HepG2 (cell line): Measurements from ENCODE around the gene ZDHHC3. TPM values are rescaled to one million over a fixed set of nuclear protein-coding genes. Genes with fewer than 3 reads are reported as not detected.

Experiments used
- ATAC-seq: fragments of 200-7000 bp; cut with Tn5 transposase; 3 replicates; pipeline ENCODE4 v1.9.1; 2020; ENCODE audit warnings: mild to moderate bottlenecking, moderate library complexity
- BruUV-seq: library from RNA; stranded (reverse); fragments of 400-500 nt; replicated peaks from 2 replicates; lab custom pipeline; 2021; lab: Mats Ljungman, UMichigan
- CTCF ChIA-PET: fragments of 300-600 bp; formaldehyde crosslinking; extraction: SDS; loops from one replicate; lab custom pipeline; 2021; ENCODE audit warnings: low total read pairs, inconsistent platforms, low intra/inter-chr PET ratio; lab: Yijun Ruan, JAX
- POLR2A ChIA-PET: fragments of 350-600 bp; sonication (Branson Sonifier 250); formaldehyde crosslinking; loops from one replicate; lab custom pipeline; 2020; ENCODE audit warnings: antibody characterized with exemption, inconsistent platforms; lab: Yijun Ruan, JAX
- DNase-seq: peaks from one replicate; pipeline ENCODE4 v3.0.0-alpha.2; 2015; ENCODE audit warnings: low spot score
- FAIRE-seq: peaks from 3 replicates; lab custom pipeline; 2011; peaks lifted over from hg19 to GRCh38; lab: Jason Lieb, UNC
- H2AFZ ChIP-seq: one replicate; pipeline ENCODE4 v1.6.1; 2011; ENCODE audit warnings: low read length, inconsistent platforms
- H3K27ac ChIP-seq: fragments of 300-600 bp; 3 replicates; pipeline ENCODE4 v1.8.0; 2011; ENCODE audit warnings: mixed run types, mild to moderate bottlenecking, mixed read lengths, low read length, inconsistent platforms; ENCODE audit not compliant: insufficient read depth; ENCODE audit errors: extremely low read length
- H3K27me3 ChIP-seq, 2 experiments: fragments of 200-600 bp in 1 of 2; 2 replicates in 1 of 2; 3 replicates in 1 of 2; pipeline versions ENCODE4 v1.6.0 to v1.8.0; 2011; ENCODE audit warnings: low read length in 2 of 2, mild to moderate bottlenecking in 2 of 2, moderate library complexity in 2 of 2, inconsistent platforms in 1 of 2; ENCODE audit not compliant: insufficient read depth in 2 of 2, control insufficient read depth in 1 of 2
- H3K36me3 ChIP-seq, 2 experiments: fragments of 200-600 bp in 1 of 2; replicated peaks in 1 of 2; 2 replicates in 1 of 2; 3 replicates in 1 of 2; pipeline versions ENCODE4 v1.5.1 to v1.8.0; 2011; ENCODE audit warnings: low read length in 2 of 2, inconsistent platforms in 1 of 2; ENCODE audit not compliant: insufficient read depth in 2 of 2, control insufficient read depth in 1 of 2
- H3K4me1 ChIP-seq: 2 replicates; pipeline ENCODE4 v1.5.1; 2012; ENCODE audit warnings: low read length, inconsistent platforms; ENCODE audit not compliant: insufficient read depth
- H3K4me2 ChIP-seq: 2 replicates; pipeline ENCODE4 v1.6.0; 2011; ENCODE audit warnings: low read depth, low read length, inconsistent platforms
- H3K4me3 ChIP-seq, 3 experiments: fragments of 200-600 bp in 1 of 3; sonication (generic), shearing (Covaris generic) in 1 of 3; replicated peaks in 1 of 3; 2 replicates each; pipeline ENCODE4 v1.5.1; 2011 to 2016; ENCODE audit warnings: low read length in 3 of 3, inconsistent platforms in 2 of 3, low read depth in 2 of 3, mild to moderate bottlenecking in 2 of 3, control low read depth in 1 of 3, mixed read lengths in 1 of 3; ENCODE audit not compliant: insufficient read depth in 1 of 3
- H3K79me2 ChIP-seq: one replicate; pipeline ENCODE4 v1.6.1; 2011; ENCODE audit warnings: low read length, inconsistent platforms; ENCODE audit not compliant: insufficient read depth
- H3K9ac ChIP-seq: 2 replicates; pipeline ENCODE4 v1.6.0; 2011; ENCODE audit warnings: mild to moderate bottlenecking, low read depth, low read length, inconsistent platforms; ENCODE audit not compliant: insufficient read depth
- H3K9me3 ChIP-seq: 2 replicates; pipeline ENCODE4 v1.5.1; 2012; ENCODE audit warnings: mild to moderate bottlenecking, low read length
- H4K20me1 ChIP-seq: 2 replicates; pipeline ENCODE4 v1.6.0; 2011; ENCODE audit warnings: inconsistent platforms, mild to moderate bottlenecking, low read length, moderate library complexity; ENCODE audit not compliant: insufficient read depth
- BORCS8-MEF2B ChIP-seq: sonication (generic); formaldehyde crosslinking; IDR thresholded peaks from 2 replicates; pipeline ENCODE4 v1.8.0; 2022; ENCODE audit warnings: mild to moderate bottlenecking, missing genetic modification reagents
- DNMT3B ChIP-seq: conservative IDR thresholded peaks from 2 replicates; pipeline ENCODE4 v1.6.1; 2016; ENCODE audit warnings: missing biosample characterization, control low read depth
- FOXA3 ChIP-seq: IDR thresholded peaks from 2 replicates; pipeline ENCODE4 v1.6.1; 2016; ENCODE audit warnings: missing genetic modification reagents, missing compliant biosample characterization
- ISX ChIP-seq: sonication (generic); formaldehyde crosslinking; conservative IDR thresholded peaks from 2 replicates; pipeline ENCODE4 v1.5.0; 2020; ENCODE audit warnings: missing genetic modification reagents
- KMT2B ChIP-seq: IDR thresholded peaks from 2 replicates; pipeline ENCODE4 v1.6.1; 2016; ENCODE audit warnings: missing genetic modification reagents, missing compliant biosample characterization
- MTA1 ChIP-seq: sonication (generic); formaldehyde crosslinking; IDR thresholded peaks from 2 replicates; pipeline ENCODE4 v1.4.0; 2020; ENCODE audit warnings: missing genetic modification reagents, mild to moderate bottlenecking, borderline replicate concordance
- NFKBIZ ChIP-seq: IDR thresholded peaks from 2 replicates; pipeline ENCODE4 v1.6.1; 2018; ENCODE audit warnings: missing genetic modification reagents, missing compliant biosample characterization
- SIN3B ChIP-seq: fragments of 150-350 bp; IDR thresholded peaks from 2 replicates; pipeline ENCODE4 v1.6.1; 2014; ENCODE audit warnings: low read length
- ZKSCAN8 ChIP-seq: IDR thresholded peaks from 2 replicates; pipeline ENCODE4 v1.6.1; 2016; ENCODE audit warnings: borderline replicate concordance, missing genetic modification reagents, missing compliant biosample characterization
- ZNF350 ChIP-seq: sonication (generic); formaldehyde crosslinking; IDR thresholded peaks from 2 replicates; pipeline ENCODE4 v1.4.0; 2020; ENCODE audit warnings: mild to moderate bottlenecking, low read depth, missing genetic modification reagents, borderline replicate concordance
- ZNF564 ChIP-seq: sonication (generic); formaldehyde crosslinking; IDR thresholded peaks from 2 replicates; pipeline ENCODE4 v1.8.1; 2023; ENCODE audit warnings: mild to moderate bottlenecking, missing genetic modification reagents
- ZNF605 ChIP-seq: sonication (generic); formaldehyde crosslinking; IDR thresholded peaks from 2 replicates; pipeline ENCODE4 v1.8.0; 2022; ENCODE audit warnings: mild to moderate bottlenecking, missing genetic modification reagents
- ZNF672 ChIP-seq: sonication (generic); formaldehyde crosslinking; IDR thresholded peaks from 2 replicates; pipeline ENCODE4 v1.8.1; 2022; ENCODE audit warnings: missing genetic modification reagents
- ZSCAN25 ChIP-seq: sonication (generic); formaldehyde crosslinking; IDR thresholded peaks from 2 replicates; pipeline ENCODE4 v1.8.0; 2022; ENCODE audit warnings: mild to moderate bottlenecking, missing genetic modification reagents
- WGBS: methylation state at CpG from one replicate; pipeline ENCODE4 v1.1.6; 2017; ENCODE audit warnings: low lambda C conversion rate; 5-methylcytosine and 5-hydroxymethylcytosine counted together
- in situ Hi-C: cut with HindIII; loops from 2 replicates; pipeline ENCODE4 v1.10.0; 2017; ENCODE audit warnings: low pct_unique_long_range_greater_than_20kb; ENCODE audit not compliant: extremely low pct_ligation_motif_present
- intact Hi-C: fragments of 100-400 bp; cut with micrococcal nuclease; formaldehyde crosslinking; loops from one replicate; pipeline ENCODE4 v1.10.0; 2022; ENCODE audit not compliant: unreplicated experiment
- polyA plus RNA-seq, 8 experiments: library from polyadenylated mRNA; depleted of rRNA in 3 of 8; stranded (reverse) in 7 of 8; unstranded in 1 of 8; fragments of >200 nt; fragmentation: Illumina TruSeq in 4 of 8; extraction: Trizol in 4 of 8; gene quantifications; 2 replicates each; pipeline versions ENCODE4 v1.2.1 to v1.2.3, GENCODE V29; 2011 to 2016; ENCODE audit warnings: low read depth in 4 of 8, missing spikeins in 1 of 8, mixed read lengths in 1 of 8; ENCODE audit not compliant: insufficient read depth in 1 of 8
- total RNA-seq, 5 experiments: library from RNA; depleted of rRNA; stranded (reverse); fragments of >200 nt; fragmentation: Illumina TruSeq; extraction: Trizol; gene quantifications; 2 replicates each; pipeline ENCODE4 v1.2.3, GENCODE V29; 2016; ENCODE audit warnings: low read depth in 1 of 5
- TF ChIP-seq, protein P1 (sequence below): sonication (generic); formaldehyde crosslinking; IDR thresholded peaks from 2 replicates; pipeline ENCODE4 v1.4.0; 2020; ENCODE audit warnings: missing genetic modification reagents, borderline replicate concordance

The ZDHHC3 gene
- total and polyA plus RNA-seq, 2 of the 13 experiments (the other 11 are each of a cell fraction or from before 2014, with no cell fraction given), result 44.1 to 65.7 TPM

- POLR2A ChIA-PET, result no interaction called here
- FAIRE-seq (no peak), ATAC-seq (no peak), DNase-seq (no peak)
- intact Hi-C loops (no loop called here), in situ Hi-C loops (no loop called here)
- H3K4me2 ChIP-seq, result no peak overlapping the region
- no peak overlapping the region for H3K9ac ChIP-seq
- no peaks in the 10 kb centered on the region for H4K20me1 ChIP-seq
- TF ChIP-seq FOXA3 (CRISPR knock-in tag) (no peak), BORCS8-MEF2B (CRISPR knock-in tag) (no peak), NFKBIZ (CRISPR knock-in tag) (no peak), ZNF672 (CRISPR knock-in tag) (no peak), MTA1 (CRISPR knock-in tag) (no peak), ISX (CRISPR knock-in tag) (no peak), KMT2B (no peak), ZSCAN25 (CRISPR knock-in tag) (no peak), ZKSCAN8 (CRISPR knock-in tag) (no peak), ZNF350 (CRISPR knock-in tag) (no peak), DNMT3B (CRISPR knock-in tag) (no peak), ZNF605 (CRISPR knock-in tag) (no peak), SIN3B (no peak), ZNF564 (no peak)
- TF ChIP-seq, protein P1, sequence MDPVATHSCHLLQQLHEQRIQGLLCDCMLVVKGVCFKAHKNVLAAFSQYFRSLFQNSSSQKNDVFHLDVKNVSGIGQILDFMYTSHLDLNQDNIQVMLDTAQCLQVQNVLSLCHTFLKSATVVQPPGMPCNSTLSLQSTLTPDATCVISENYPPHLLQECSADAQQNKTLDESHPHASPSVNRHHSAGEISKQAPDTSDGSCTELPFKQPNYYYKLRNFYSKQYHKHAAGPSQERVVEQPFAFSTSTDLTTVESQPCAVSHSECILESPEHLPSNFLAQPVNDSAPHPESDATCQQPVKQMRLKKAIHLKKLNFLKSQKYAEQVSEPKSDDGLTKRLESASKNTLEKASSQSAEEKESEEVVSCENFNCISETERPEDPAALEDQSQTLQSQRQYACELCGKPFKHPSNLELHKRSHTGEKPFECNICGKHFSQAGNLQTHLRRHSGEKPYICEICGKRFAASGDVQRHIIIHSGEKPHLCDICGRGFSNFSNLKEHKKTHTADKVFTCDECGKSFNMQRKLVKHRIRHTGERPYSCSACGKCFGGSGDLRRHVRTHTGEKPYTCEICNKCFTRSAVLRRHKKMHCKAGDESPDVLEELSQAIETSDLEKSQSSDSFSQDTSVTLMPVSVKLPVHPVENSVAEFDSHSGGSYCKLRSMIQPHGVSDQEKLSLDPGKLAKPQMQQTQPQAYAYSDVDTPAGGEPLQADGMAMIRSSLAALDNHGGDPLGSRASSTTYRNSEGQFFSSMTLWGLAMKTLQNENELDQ (CRISPR knock-in tag), result no peak
- BruUV-seq, result no TSS peak
- H2AFZ ChIP-seq, result no peak overlapping the region
- no peaks in the 10 kb centered on the region for H3K79me2 ChIP-seq
- no peak overlapping the region for H3K4me3 ChIP-seq
- H3K9me3 ChIP-seq, result no peaks in the 10 kb centered on the region
- peaks cover 12% of the 10 kb centered on the region for H3K4me1 ChIP-seq
- no peaks in the 10 kb centered on the region for H3K27me3 ChIP-seq
- CTCF ChIA-PET, result no interaction called here
- WGBS, result 61% methylated on average over 4 of the region's 4 CpGs
- H3K27ac ChIP-seq, result no peak overlapping the region
- no peaks in the 10 kb centered on the region for H3K36me3 ChIP-seq
Measured at GRCh38 chr3:44907612-44908011, 68.4 kb downstream of the ZDHHC3 start.
